Astrocyte (in vitro differentiated cells and primary cell): ENCODE data around the gene FBXW12. TPM values are rescaled to one million over a fixed set of nuclear protein-coding genes. Genes with fewer than 3 reads are reported as not detected.

ENCODE experiments used
- DNase-seq: peaks from one replicate; pipeline ENCODE4 v3.0.0-alpha.2; 2010; ENCODE audit warnings: low read depth
- FAIRE-seq: peaks from 2 replicates; lab custom pipeline; 2011; peaks lifted over from hg19 to GRCh38; lab: Jason Lieb, UNC
- H2AFZ ChIP-seq: 2 replicates; pipeline ENCODE4 v1.6.0; 2012; ENCODE audit warnings: low read depth, low read length, inconsistent platforms
- H3K27ac ChIP-seq: 2 replicates; pipeline ENCODE4 v1.5.1; 2011; ENCODE audit warnings: low read depth, low read length, inconsistent platforms
- H3K27me3 ChIP-seq: 2 replicates; pipeline ENCODE4 v1.6.0; 2011; ENCODE audit warnings: low read length, inconsistent platforms; ENCODE audit not compliant: insufficient read depth
- H3K36me3 ChIP-seq: 2 replicates; pipeline ENCODE4 v1.5.1; 2011; ENCODE audit warnings: low read length, inconsistent platforms; ENCODE audit not compliant: insufficient read depth
- H3K4me1 ChIP-seq: 2 replicates; pipeline ENCODE4 v1.5.1; 2011; ENCODE audit warnings: low read length, inconsistent platforms; ENCODE audit not compliant: insufficient read depth
- H3K4me2 ChIP-seq: 2 replicates; pipeline ENCODE4 v1.6.0; 2012; ENCODE audit warnings: low read length, inconsistent platforms
- H3K4me3 ChIP-seq: 2 replicates; pipeline ENCODE4 v1.5.1; 2011; ENCODE audit warnings: low read depth, mild to moderate bottlenecking, low read length, inconsistent platforms; ENCODE audit not compliant: insufficient read depth
- H3K79me2 ChIP-seq: 2 replicates; pipeline ENCODE4 v1.6.0; 2012; ENCODE audit warnings: mild to moderate bottlenecking, low read length, inconsistent platforms; ENCODE audit not compliant: insufficient read depth
- H3K9ac ChIP-seq: 2 replicates; pipeline ENCODE4 v1.6.0; 2012; ENCODE audit warnings: mild to moderate bottlenecking, low read length, inconsistent platforms
- H3K9me3 ChIP-seq: 2 replicates; pipeline ENCODE4 v1.5.1; 2012; ENCODE audit warnings: low read depth, mild to moderate bottlenecking, low read length, inconsistent platforms; ENCODE audit not compliant: insufficient read depth
- H4K20me1 ChIP-seq: 2 replicates; pipeline ENCODE4 v1.6.0; 2012; ENCODE audit warnings: low read length, inconsistent platforms; ENCODE audit not compliant: insufficient read depth
- H3K27ac Mint-ChIP-seq: one replicate; pipeline ENCODE4 v1.8.0; 2021; ENCODE audit warnings: mild to moderate bottlenecking, mixed read lengths; ENCODE audit not compliant: unreplicated experiment
- H3K27me3 Mint-ChIP-seq: one replicate; pipeline ENCODE4 v1.8.0; 2021; ENCODE audit warnings: low read depth, mixed read lengths; ENCODE audit not compliant: unreplicated experiment
- H3K36me3 Mint-ChIP-seq: one replicate; pipeline ENCODE4 v1.8.0; 2021; ENCODE audit warnings: low read depth, mixed read lengths; ENCODE audit not compliant: unreplicated experiment
- H3K4me1 Mint-ChIP-seq: one replicate; pipeline ENCODE4 v1.8.0; 2021; ENCODE audit warnings: low read depth, mixed read lengths; ENCODE audit not compliant: unreplicated experiment
- H3K4me3 Mint-ChIP-seq: one replicate; pipeline ENCODE4 v1.8.0; 2021; ENCODE audit warnings: mild to moderate bottlenecking, moderate library complexity, mixed read lengths; ENCODE audit not compliant: unreplicated experiment
- H3K9me3 Mint-ChIP-seq: one replicate; pipeline ENCODE4 v1.8.0; 2021; ENCODE audit warnings: mild to moderate bottlenecking, mixed read lengths; ENCODE audit not compliant: unreplicated experiment
- EZH2 ChIP-seq: IDR thresholded peaks from 2 replicates; pipeline ENCODE4 v1.6.1; 2012; ENCODE audit warnings: mild to moderate bottlenecking, low read length, inconsistent platforms; ENCODE audit not compliant: insufficient read depth
- total RNA-seq: library from RNA; stranded (reverse); gene quantifications from 2 replicates; pipeline ENCODE4 v1.2.1, GENCODE V29; 2021
- TF ChIP-seq, protein P1 (sequence below): IDR thresholded peaks from 2 replicates; pipeline ENCODE4 v1.5.1; 2011; ENCODE audit warnings: low read depth, mild to moderate bottlenecking, inconsistent platforms, low read length, moderate library complexity; ENCODE audit not compliant: insufficient read depth

FBXW12 gene
- total RNA-seq, 1 donor from 2014 or later = not detected

DNA sequence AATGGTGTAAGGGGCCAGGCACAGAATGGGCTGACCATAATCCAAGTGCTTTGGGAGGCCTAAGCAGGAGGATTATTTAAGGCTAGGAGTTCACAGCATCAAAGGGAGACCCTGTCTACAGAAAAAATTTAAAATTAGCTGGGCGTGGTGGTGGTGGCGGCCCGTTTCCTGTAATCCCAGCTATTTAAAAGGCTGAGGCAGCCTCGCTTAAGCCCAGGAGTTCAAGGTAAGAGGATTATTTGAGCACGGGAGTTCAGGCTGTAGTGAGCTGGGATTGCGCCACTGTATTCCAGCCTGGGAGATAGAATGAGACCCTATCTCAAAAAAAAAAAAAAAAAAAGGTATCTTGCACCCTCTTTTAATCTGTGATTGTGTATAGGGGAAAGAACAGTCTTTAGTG lies 69.9 kb downstream of the FBXW12 start:
- no peak for FAIRE-seq
- peaks cover 43% of the 10 kb centered on the region for H3K79me2 ChIP-seq
- peak overlapping the region; percentile 97 for H3K4me3 ChIP-seq

More for the DNA sequence above, 69.9 kb downstream of the FBXW12 start:
- no peaks in the 10 kb centered on the region for H3K9me3 ChIP-seq
- no peak overlapping the region for H2AFZ ChIP-seq
- peaks cover 16% of the 10 kb centered on the region for H3K4me1 ChIP-seq
- no peak for DNase-seq
- peaks cover 9% of the 10 kb centered on the region for H3K36me3 Mint-ChIP-seq
- no peaks in the 10 kb centered on the region for H3K9me3 Mint-ChIP-seq
- no peaks in the 10 kb centered on the region for H3K27me3 ChIP-seq
- H3K27ac Mint-ChIP-seq = peak overlapping the region; percentile 98
- peak overlapping the region; percentile 98 for H3K4me2 ChIP-seq
- H3K4me1 Mint-ChIP-seq = peaks cover 25% of the 10 kb centered on the region
- H3K27me3 Mint-ChIP-seq = no peaks in the 10 kb centered on the region
- peak overlapping the region; percentile 86 for H3K9ac ChIP-seq
- peak overlapping the region; percentile 100 for H3K4me3 Mint-ChIP-seq
- no peak for TF ChIP-seq EZH2
- TF ChIP-seq, protein P1, sequence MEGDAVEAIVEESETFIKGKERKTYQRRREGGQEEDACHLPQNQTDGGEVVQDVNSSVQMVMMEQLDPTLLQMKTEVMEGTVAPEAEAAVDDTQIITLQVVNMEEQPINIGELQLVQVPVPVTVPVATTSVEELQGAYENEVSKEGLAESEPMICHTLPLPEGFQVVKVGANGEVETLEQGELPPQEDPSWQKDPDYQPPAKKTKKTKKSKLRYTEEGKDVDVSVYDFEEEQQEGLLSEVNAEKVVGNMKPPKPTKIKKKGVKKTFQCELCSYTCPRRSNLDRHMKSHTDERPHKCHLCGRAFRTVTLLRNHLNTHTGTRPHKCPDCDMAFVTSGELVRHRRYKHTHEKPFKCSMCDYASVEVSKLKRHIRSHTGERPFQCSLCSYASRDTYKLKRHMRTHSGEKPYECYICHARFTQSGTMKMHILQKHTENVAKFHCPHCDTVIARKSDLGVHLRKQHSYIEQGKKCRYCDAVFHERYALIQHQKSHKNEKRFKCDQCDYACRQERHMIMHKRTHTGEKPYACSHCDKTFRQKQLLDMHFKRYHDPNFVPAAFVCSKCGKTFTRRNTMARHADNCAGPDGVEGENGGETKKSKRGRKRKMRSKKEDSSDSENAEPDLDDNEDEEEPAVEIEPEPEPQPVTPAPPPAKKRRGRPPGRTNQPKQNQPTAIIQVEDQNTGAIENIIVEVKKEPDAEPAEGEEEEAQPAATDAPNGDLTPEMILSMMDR = no peak
- H4K20me1 ChIP-seq = peaks cover 22% of the 10 kb centered on the region
- no peak overlapping the region for H3K27ac ChIP-seq
- H3K36me3 ChIP-seq = peaks cover 22% of the 10 kb centered on the region

Other genes with a start within 250 kb of the FBXW12 start
- gene CDC25A, start 183.8 kb upstream of the FBXW12 start, total RNA-seq = 4.6 and 5.1 TPM in 2 replicates
- gene CAMP, start 148.7 kb upstream of the FBXW12 start, total RNA-seq = not detected in 2 replicates
- 9.1 and 9.9 TPM in 2 replicates for gene ZNF589, start 131.1 kb upstream of the FBXW12 start, total RNA-seq
- 23.3 and 25.0 TPM in 2 replicates for gene NME6, start 70.9 kb upstream of the FBXW12 start, total RNA-seq
- gene SPINK8, start 38.6 kb upstream of the FBXW12 start, total RNA-seq = not detected in 2 replicates
- gene PLXNB1, start 57.9 kb downstream of the FBXW12 start, total RNA-seq = 42.0 and 59.2 TPM in 2 replicates
- 16.4 and 16.5 TPM in 2 replicates for gene CCDC51, start 67.9 kb downstream of the FBXW12 start, total RNA-seq
- 252 and 272 TPM in 2 replicates for gene TMA7, start 68.0 kb downstream of the FBXW12 start, total RNA-seq
- 6.2 and 6.6 TPM in 2 replicates for gene ATRIP, start 74.5 kb downstream of the FBXW12 start, total RNA-seq
- 333 and 346 TPM in 2 replicates for gene SHISA5, start 132.0 kb downstream of the FBXW12 start, total RNA-seq
- gene PFKFB4, start 184.6 kb downstream of the FBXW12 start, total RNA-seq = 27.5 and 27.8 TPM in 2 replicates
- 2.8 and 3.3 TPM in 2 replicates for gene UCN2, start 191.6 kb downstream of the FBXW12 start, total RNA-seq
- gene COL7A1, start 223.1 kb downstream of the FBXW12 start, total RNA-seq = 25.8 and 28.7 TPM in 2 replicates
- 190 and 199 TPM in 2 replicates for gene UQCRC1, start 237.4 kb downstream of the FBXW12 start, total RNA-seq
- 0.36 and 0.48 TPM in 2 replicates for gene TMEM89, start 249.6 kb downstream of the FBXW12 start, total RNA-seq